A673 (cell line): Measurements from ENCODE around the gene TRIM32. TPM values are rescaled to one million over a fixed set of nuclear protein-coding genes. Genes with fewer than 3 reads are reported as not detected.
A peak's percentile ranks its signal among the peaks of the same experiment; 100 is the strongest.

ENCODE experiments used
- BruUV-seq: library from RNA; stranded (reverse); fragments of 400-500 nt; replicated peaks from 2 replicates; lab custom pipeline; 2021; lab: Mats Ljungman, UMichigan
- CTCF ChIA-PET: fragments of 300-600 bp; sonication (Branson Sonifier 250); formaldehyde crosslinking; loops from one replicate; lab custom pipeline; 2022; ENCODE audit warnings: antibody characterized with exemption; lab: Charles Lee
- POLR2A ChIA-PET: fragments of 300-600 bp; sonication (Branson Sonifier 250); formaldehyde crosslinking; loops from one replicate; lab custom pipeline; 2022; ENCODE audit warnings: antibody characterized with exemption; ENCODE audit not compliant: low non-redundant PET; lab: Charles Lee
- DNase-seq: peaks from one replicate; pipeline ENCODE4 v3.0.0-alpha.2; 2015; ENCODE audit warnings: low spot score
- H3K27ac ChIP-seq: fragments of 200-600 bp; sonication (generic); 2 replicates; pipeline ENCODE4 v1.5.1; 2016; ENCODE audit warnings: mixed run types, low read depth, mild to moderate bottlenecking, mixed read lengths, antibody characterized with exemption, low read length; ENCODE audit not compliant: poor library complexity, severe bottlenecking
- H3K27me3 ChIP-seq: fragments of 200-600 bp; sonication (generic); replicated peaks from 2 replicates; pipeline ENCODE4 v1.6.1; 2017; ENCODE audit warnings: mixed run types, low read depth, mild to moderate bottlenecking, mixed read lengths, antibody characterized with exemption, low read length; ENCODE audit not compliant: insufficient read depth, poor library complexity
- H3K36me3 ChIP-seq: fragments of 200-600 bp; sonication (generic); 2 replicates; pipeline ENCODE4 v1.6.1; 2016; ENCODE audit warnings: mixed run types, mild to moderate bottlenecking, mixed read lengths, antibody characterized with exemption, low read length; ENCODE audit not compliant: insufficient read depth, poor library complexity, severe bottlenecking
- H3K4me1 ChIP-seq: fragments of 200-600 bp; sonication (generic); 2 replicates; pipeline ENCODE4 v1.6.1; 2017; ENCODE audit warnings: mixed run types, mild to moderate bottlenecking, mixed read lengths, antibody characterized with exemption, low read length; ENCODE audit not compliant: insufficient read depth, poor library complexity, severe bottlenecking
- H3K4me3 ChIP-seq: fragments of 200-600 bp; sonication (generic); 2 replicates; pipeline ENCODE4 v1.5.1; 2016; ENCODE audit warnings: low read depth, mixed run types, mild to moderate bottlenecking, mixed read lengths, low read length; ENCODE audit not compliant: poor library complexity, severe bottlenecking
- H3K9me3 ChIP-seq: fragments of 200-600 bp; sonication (generic); 2 replicates; pipeline ENCODE4 v1.6.1; 2016; ENCODE audit warnings: mixed run types, low read depth, mild to moderate bottlenecking, mixed read lengths, antibody characterized with exemption, low read length; ENCODE audit not compliant: poor library complexity, severe bottlenecking
- CTCF ChIP-seq: fragments of 300-800, 200-600 bp; sonication (generic); conservative IDR thresholded peaks from 2 replicates; pipeline ENCODE4 v1.5.1; 2017; ENCODE audit warnings: low read depth, mild to moderate bottlenecking, antibody characterized with exemption, low read length, moderate library complexity, mixed read lengths
- EZH2 ChIP-seq: fragments of 200-600 bp; sonication (generic); IDR thresholded peaks from 2 replicates; pipeline ENCODE4 v1.6.1; 2017; ENCODE audit warnings: borderline replicate concordance, low read depth, mild to moderate bottlenecking, mixed read lengths, antibody characterized with exemption, low read length; ENCODE audit not compliant: poor library complexity, severe bottlenecking
- intact Hi-C: fragments of 100-400 bp; cut with micrococcal nuclease; formaldehyde crosslinking; loops from one replicate; pipeline ENCODE4 v1.10.0; 2022; ENCODE audit not compliant: unreplicated experiment
- total RNA-seq: library from RNA; stranded (reverse); gene quantifications from 2 replicates; pipeline ENCODE4 v1.2.3, GENCODE V29; 2021

TRIM32 gene
- total RNA-seq, 1 experiment from 2014 or later, result 28.9 TPM

- Histone ChIP-seq H3K9me3 (peaks cover 4% of the 10 kb centered on the region), H3K27me3 (no peaks in the 10 kb centered on the region), H3K36me3 (no peaks in the 10 kb centered on the region), H3K4me1 (peaks cover 11% of the 10 kb centered on the region), H3K4me3 (no peak overlapping the region), H3K27ac (no peak overlapping the region)
- no TSS peak for BruUV-seq
- DNase-seq, result no peak
- TF ChIP-seq EZH2, result no peak
- TF ChIP-seq CTCF, result no peak
- intact Hi-C loops, result no loop called here
- POLR2A ChIA-PET, result no interaction called here
- CTCF ChIA-PET, result no interaction called here
Measured at GRCh38 chr9:116685166-116685565, 1.9 kb upstream of the TRIM32 start.

GRCh38 chr9:116686135-116686534 lies 970 bp upstream of the TRIM32 start:
- no peaks in the 10 kb centered on the region for H3K27me3 ChIP-seq
- BruUV-seq, result no TSS peak
- TF ChIP-seq EZH2 (no peak), CTCF (no peak)
- H3K36me3 ChIP-seq, result no peaks in the 10 kb centered on the region
- CTCF ChIA-PET, result no interaction called here
- intact Hi-C loops, result no loop called here
- POLR2A ChIA-PET, result interaction anchor here (0.6 kb wide), 1 partner anchor 9 kb away, joined by 3 read pairs; no protein-coding TSS in a partner anchor
- peak overlapping the region; percentile 73 for H3K4me3 ChIP-seq
- H3K27ac ChIP-seq, result no peak overlapping the region
- peaks cover 4% of the 10 kb centered on the region for H3K9me3 ChIP-seq
- peaks cover 11% of the 10 kb centered on the region for H3K4me1 ChIP-seq
- no peak for DNase-seq

GRCh38 chr9:116686693-116687073 lies 422 bp upstream of the TRIM32 start:
- BruUV-seq, result no TSS peak
- Histone ChIP-seq H3K4me3 (peak overlapping the region; percentile 73), H3K27me3 (no peaks in the 10 kb centered on the region), H3K27ac (peak overlapping the region; percentile 71), H3K9me3 (peaks cover 4% of the 10 kb centered on the region), H3K36me3 (no peaks in the 10 kb centered on the region), H3K4me1 (peaks cover 11% of the 10 kb centered on the region)
- no peak for DNase-seq
- ChIA-PET CTCF (interaction anchor here (0.7 kb wide), 2 partner anchors 426 to 1093 kb away, joined by 3 read pairs; no protein-coding TSS in a partner anchor), POLR2A (interaction anchor here (0.6 kb wide), 1 partner anchor 10 kb away, joined by 3 read pairs; no protein-coding TSS in a partner anchor)
- intact Hi-C loops, result no loop called here
- TF ChIP-seq EZH2 (no peak), CTCF (no peak)
